NCI-H2081 treated with DMSO at 0.1 percent for 48 hours (cell line): Measurements from ENCODE around the gene SEL1L3.

Experiments used
- DNase-seq: peaks from one replicate; lab custom pipeline; 2025; lab: John Stamatoyannopoulos, UW

SEL1L3 gene

DNA sequence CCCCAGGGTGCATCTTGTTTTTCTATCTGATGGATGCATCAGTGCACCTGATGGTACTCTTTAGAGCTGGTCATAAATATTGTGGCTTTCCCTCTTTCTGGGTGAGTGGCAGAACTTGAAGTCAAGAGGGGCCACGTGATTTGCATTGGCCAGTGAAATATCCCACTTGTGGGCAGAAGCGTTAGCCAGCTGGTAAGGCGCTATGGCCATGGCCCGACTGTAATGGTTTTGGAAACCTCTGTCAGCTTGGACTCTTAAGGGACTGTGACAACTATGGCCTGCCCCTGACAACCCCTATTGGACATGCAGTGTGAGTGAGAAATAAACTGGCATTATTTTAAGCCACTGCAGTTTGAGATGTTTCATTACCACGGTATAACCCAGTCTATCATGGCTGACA lies 72.8 kb downstream of the SEL1L3 start:
- DNase-seq = no peak

DNA sequence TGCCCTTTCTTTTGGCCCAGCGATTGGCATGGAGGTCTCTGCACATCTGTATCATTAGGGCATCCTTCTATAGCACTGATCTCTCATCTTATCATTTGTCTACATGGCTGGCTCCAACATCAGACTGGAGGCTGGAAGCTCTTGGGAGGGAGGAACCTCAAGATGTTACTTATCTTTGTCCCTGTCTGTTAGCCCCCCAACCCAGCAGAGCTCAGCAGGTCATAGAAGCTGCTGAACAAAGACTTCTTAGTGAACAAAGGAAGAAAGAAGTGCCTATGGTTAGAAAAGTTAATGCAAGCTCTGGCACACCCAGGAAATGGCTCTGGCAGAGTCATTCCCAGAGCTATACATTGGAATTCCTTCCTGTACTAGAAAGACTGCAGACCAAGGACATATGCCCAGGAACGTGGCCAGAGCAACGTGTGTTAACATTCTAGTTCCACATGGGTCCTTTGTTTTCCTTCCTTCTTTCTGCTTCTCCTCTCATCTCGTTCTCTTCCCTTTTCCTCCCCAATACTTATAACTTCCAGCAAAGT lies 74.0 kb downstream of the SEL1L3 start:
- DNase-seq = no peak

DNA sequence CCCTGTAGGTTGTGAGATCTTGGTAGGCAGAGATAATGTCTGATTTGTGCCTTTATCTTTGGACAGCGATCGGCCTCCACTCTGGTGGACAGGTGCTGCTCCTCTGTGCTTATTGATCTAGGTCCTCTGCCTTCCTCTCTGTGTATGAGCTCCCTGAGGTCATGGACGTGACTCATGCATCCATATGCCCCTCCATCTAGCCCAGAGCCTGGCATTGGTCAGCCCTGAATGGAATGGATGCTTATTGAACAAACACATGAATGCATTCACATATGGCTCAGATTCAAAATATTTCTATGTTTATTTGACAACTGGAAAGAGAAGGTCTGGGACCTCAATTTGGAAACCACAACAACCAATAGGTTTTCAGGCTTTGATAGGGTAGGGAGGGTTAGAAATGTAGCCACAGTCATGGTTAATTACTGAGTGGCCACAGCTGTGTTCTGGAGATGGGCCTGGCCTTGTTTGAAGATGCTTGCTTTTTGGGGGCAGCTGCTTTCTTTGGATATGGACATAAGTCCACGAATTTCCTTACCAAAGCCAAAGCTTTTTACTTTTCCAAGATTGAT lies 76.2 kb downstream of the SEL1L3 start:
- no peak for DNase-seq

DNA sequence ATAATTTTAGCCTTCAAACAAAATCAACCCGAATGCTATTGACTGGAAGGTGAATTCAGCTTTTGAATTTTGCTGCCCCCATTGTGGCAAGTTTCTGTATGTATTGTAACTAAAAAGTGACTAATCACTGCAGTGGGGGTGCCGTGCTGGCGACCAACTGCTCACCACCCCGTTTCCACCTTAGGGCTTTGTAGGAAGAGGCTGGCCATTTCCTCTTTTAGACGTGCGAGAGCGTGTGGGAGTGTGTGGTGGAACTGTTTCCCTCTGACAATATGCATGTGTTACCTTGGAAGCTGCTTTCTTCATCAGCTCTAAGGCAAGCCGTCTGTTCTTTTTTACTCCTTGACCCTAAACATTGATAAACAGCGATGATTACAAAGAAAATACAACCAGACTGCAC lies 78.8 kb downstream of the SEL1L3 start:
- no peak for DNase-seq

GRCh38 chr4:25783126-25783525 lies 79.7 kb downstream of the SEL1L3 start:
- DNase-seq = no peak

GRCh38 chr4:25782482-25782881 lies 80.3 kb downstream of the SEL1L3 start:
- DNase-seq = no peak

- no peak for DNase-seq
Observed at GRCh38 chr4:25779021-25779420, 83.8 kb downstream of the SEL1L3 start.

DNA sequence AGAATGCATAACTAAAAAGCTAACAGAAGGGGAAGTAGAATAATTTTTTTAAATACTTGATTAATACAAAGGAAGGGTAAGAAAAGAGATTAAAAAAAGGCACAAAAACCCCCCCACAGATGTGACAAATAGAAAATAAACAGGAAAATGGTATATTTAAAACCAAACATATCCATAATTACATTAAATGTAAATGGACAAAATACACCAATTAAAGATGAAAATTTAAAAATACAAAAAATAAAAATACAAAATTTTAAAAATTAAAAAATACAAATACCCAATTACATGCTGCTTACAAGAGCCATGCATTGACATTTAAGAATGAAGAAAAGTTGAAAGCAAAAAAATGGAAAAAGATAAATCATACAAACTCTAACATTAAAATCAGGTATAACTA lies 86.0 kb downstream of the SEL1L3 start:
- no peak for DNase-seq

DNA sequence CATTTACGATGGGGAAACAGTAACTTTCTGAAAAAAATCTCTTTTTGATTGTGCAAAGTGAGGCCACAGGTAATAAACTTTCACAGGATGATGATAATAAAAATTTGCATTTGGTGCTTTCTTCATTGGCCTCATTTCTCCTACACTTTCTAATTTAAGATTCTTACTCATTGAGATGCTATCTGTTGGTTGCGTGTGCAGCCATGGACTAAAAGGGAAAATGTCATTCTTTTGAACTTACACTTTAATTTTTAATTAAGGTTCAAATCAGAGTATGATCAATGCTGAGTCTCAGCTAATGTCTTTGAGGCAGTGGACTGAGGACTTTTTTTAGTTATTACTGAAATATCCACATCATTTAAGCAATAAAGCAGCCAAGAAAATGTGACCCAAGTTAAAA lies 87.6 kb downstream of the SEL1L3 start:
- DNase-seq = no peak

DNA sequence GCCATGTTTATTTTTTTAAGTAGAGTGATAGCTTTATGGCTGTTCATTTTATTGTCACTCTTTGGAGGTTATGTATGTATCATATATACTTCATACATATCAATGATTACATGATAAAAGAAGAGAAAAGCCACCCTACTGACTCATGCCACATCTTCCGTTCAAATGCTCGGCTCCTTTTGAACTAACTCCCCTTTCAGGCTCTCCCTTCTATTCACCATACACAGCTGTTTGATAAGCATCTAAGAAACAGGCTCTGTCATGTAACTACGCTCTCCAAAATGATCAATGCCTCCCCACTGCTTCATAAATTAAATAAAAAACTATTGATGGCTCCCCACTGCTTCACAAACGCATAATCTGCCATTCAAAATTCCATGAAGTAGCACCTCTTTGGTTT lies 89.4 kb downstream of the SEL1L3 start:
- DNase-seq = no peak

- no peak for DNase-seq
Observed at GRCh38 chr4:25771672-25772071, 91.1 kb downstream of the SEL1L3 start.

DNA sequence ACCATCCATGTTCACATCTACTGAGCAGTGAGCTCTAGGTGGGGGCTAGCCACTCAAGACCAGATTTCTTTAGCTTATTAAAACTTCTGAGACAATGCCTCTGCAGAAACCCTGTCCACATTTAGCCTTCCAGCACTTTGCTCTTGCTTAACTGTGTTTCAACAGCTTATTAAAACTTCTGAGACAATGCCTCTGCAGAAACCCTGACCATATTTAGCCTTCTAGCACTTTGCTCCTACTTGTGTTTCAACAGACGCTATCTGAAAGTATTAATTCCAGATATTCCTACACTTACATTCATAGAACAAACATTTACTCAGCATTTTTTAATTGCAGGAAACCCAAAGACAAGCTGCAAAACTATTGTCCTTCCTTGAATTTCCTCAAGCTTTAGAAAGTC lies 91.9 kb downstream of the SEL1L3 start:
- no peak for DNase-seq

DNA sequence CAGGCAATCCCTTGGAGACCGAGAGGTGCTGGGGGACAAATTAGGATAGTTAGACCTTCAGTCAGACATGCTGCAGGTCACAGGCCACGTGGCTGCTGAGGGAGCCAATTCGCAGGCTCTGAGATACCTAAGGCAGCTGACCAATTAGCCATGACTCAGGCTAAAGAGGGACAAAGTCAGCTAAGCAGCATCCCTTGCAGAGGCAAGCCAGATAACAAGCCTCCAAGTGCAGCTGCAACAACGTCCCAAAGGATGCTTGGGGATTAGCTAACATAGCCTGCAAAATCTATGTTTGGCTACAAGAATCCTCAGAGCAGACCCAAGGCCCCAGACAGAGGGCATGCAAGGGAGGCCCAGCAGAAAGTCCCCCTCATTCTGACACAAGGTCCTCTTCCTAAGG lies 93.5 kb downstream of the SEL1L3 start:
- DNase-seq = no peak

DNA sequence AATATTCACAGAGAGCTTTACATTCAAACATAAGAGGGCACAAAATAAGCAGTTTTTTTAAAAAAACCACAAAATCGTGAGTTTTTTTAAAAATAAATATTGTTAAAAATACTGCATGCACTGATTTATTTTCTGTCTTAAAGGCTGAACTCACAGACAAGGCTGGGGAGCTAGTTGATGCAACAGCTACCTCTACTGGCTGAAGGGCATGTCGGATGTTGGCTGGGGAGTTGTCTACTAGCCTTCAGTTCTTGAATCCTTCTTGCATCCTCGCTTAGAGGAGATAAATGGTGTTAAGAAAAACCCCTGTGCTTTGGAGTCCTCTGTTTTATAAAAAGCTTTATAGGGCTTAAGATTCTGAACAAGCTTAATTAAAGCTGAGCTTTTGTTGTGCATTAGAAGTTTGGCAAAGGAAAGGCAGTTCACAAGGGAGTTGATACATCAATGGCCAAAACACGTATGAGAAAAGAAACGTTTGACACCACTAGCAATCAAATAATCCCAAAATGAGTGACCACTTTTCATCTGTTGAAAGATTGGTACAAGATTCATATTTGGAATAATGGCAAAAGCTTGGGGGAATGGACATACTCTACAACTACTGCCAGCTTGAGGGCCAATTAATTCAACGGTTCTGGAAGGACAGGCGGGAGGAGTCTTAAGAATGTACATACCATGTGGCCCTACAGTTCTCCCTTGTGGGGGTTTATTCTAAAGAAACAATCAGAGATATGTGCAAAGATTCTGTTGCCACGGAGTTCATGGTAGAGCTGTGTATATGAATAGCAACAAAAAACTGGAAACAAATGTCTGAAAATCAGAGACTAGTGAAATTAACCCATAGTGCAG lies 94.7 kb downstream of the SEL1L3 start:
- DNase-seq = peak; percentile 35

DNA sequence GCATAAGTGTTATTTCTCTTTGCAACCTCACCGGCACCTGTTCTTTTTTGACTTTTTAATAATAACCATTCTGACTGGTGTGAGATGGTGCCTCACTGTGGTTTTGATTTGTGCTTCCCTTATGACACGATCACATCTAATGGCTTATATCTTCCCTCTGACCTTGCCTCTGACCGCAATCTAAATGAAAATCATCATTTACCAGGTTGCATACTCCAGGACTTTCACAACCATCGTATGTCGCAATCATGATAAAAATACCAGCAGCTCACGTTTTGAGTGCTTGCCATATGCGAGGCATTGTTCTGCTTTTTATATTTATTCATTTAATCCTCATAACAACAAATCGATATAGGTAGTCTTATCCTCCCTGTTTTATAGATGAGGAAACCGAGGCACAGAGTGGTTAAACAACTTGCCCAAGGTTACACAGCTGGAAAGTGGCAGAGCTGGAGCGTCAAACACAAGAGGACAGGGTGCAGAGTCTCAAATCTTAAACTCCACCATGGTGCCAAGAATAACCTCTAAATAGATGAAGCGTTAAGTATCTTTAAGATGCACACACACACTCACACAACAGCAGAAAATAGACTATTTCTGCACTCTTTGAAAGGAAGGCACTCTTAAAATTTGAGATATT lies 102.2 kb downstream of the SEL1L3 start:
- DNase-seq = no peak

DNA sequence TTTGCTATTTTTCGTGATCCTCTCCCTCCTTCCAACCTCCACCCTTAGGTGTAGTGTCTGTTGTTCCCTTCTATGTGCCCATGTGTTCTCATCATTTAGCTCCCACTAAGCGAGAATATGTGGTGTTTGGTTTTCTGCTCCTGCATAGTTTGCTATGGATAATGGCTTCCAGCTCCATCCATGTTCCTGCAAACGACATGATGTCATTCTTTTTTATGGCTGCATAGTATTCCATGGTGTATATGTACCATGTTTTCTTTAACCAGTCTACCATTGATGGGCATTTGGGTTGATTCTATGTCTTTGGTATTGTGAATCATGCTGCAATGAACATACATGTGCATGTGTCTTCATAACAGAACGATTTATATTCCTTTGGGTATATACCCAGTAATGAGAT lies 102.7 kb downstream of the SEL1L3 start:
- no peak for DNase-seq

- DNase-seq = no peak
Observed at GRCh38 chr4:25759101-25759500, 103.7 kb downstream of the SEL1L3 start.

GRCh38 chr4:25757452-25757851 lies 105.3 kb downstream of the SEL1L3 start:
- no peak for DNase-seq

GRCh38 chr4:25756503-25756902 lies 106.3 kb downstream of the SEL1L3 start:
- no peak for DNase-seq

DNA sequence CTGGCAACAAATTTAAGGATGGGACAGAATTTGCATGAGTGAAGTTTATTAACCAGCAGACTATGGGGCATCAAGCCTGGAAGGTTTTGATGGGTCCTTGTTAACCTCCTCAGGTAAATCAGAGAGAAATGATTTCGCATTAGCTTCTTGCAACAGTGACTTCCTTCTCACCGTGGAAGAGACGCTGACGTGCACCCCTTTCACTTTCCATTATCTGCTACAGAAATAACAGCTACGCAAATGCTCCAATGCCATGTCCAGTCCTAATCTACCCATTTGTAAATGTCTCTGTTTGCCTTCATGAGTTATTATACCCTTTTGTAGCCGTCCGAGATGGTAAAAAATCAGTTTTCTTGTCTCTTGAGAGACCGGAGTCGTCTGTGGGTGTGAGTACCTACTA lies 106.9 kb downstream of the SEL1L3 start:
- no peak for DNase-seq

- no peak for DNase-seq
Observed at GRCh38 chr4:25753239-25753638, 109.5 kb downstream of the SEL1L3 start.

DNA sequence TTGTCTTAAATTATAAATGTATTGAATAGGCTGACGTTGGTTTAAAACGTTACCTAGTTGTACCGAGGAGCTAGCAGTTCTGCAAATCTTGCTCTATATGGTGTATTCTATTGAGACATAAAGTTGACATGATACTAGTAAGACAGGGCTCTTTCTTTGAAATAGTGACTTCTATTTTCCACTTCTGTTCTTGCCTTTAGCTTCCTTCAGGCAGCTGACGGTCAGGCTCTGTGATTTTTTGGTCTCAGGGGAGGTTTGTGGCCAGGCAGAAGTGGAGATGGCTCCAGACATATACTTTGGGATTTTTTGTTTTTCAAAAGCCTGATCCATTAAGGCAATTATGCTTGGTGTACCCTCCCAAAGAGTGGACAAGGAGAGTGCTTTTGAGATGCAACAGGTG lies 111.9 kb downstream of the SEL1L3 start:
- no peak for DNase-seq

- no peak for DNase-seq
Observed at GRCh38 chr4:25749150-25749794, 113.5 kb downstream of the SEL1L3 start.
